NCI-H524 treated with DMSO at 0.1 percent for 48 hours (cell line): ENCODE data around the gene RHOF.

Experiments used
- DNase-seq: peaks from one replicate; lab custom pipeline; 2025; lab: John Stamatoyannopoulos, UW

RHOF gene

DNA sequence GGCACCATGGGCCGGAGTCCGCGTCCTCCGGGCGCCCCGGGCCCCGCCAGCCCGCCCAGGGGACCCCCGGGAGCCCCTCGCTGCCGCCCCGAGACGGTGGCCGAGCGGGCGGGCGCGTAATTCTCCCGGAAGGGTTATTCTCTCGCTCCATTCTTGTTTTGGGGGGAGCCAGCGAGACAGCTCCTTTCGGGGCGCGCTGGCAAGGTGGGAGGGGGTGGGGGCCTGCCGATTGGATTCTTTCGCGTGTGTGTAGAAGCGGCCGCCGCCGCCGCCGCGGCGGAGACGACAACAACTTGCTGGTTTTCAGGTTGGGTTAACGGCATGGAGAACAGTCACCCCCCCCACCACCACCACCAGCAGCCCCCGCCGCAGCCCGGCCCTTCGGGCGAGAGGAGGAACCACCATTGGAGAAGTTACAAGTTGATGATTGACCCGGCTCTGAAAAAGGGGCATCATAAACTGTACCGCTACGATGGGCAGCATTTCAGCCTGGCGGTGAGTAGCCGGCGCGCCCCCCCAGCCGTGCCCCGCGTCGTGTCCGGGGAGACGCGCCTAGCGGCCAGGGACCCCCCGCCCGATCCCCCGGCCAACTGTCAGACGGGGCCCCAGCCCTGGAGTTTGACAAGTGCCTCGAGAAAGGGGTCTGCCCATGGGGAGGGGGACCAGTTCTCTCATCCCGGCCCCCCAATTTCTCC is 11.1 kb upstream of the RHOF start:
- DNase-seq, result no peak

DNA sequence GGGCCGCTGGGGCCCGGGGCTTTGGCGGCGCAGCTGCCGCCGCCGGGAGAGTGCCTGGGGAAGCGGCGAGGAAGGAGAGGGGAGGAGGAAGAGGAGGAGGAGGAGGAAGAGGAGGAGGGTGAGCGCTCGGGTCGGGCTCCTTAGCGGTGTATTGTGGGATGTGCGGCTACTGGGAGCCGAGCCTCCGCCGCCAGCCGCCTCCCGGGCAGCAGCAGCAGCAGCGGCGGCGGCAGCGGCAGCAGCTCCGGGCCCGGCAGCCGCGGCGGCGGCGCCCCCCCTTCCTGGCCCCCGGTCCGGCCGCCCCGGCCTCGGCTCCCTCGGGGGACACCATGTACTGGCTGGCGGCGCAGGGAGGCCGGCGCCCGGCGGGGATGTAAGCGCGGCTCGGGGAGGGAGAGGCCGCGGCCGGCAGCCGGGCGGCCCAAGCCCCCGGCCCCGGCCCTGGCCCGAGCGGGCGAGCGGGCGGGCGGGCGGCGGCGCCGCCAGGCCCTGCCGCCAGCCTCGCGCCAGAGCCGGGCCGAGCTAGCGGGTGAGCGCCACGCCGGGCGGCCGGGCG is 10.5 kb upstream of the RHOF start, which contains the start of gene SETD1B:
TSS of gene SETD1B (plus strand) at position 149 of the 556 bp plus-strand sequence. CDS start 729 bp downstream, outside the sequence.
- no peak for DNase-seq

DNA sequence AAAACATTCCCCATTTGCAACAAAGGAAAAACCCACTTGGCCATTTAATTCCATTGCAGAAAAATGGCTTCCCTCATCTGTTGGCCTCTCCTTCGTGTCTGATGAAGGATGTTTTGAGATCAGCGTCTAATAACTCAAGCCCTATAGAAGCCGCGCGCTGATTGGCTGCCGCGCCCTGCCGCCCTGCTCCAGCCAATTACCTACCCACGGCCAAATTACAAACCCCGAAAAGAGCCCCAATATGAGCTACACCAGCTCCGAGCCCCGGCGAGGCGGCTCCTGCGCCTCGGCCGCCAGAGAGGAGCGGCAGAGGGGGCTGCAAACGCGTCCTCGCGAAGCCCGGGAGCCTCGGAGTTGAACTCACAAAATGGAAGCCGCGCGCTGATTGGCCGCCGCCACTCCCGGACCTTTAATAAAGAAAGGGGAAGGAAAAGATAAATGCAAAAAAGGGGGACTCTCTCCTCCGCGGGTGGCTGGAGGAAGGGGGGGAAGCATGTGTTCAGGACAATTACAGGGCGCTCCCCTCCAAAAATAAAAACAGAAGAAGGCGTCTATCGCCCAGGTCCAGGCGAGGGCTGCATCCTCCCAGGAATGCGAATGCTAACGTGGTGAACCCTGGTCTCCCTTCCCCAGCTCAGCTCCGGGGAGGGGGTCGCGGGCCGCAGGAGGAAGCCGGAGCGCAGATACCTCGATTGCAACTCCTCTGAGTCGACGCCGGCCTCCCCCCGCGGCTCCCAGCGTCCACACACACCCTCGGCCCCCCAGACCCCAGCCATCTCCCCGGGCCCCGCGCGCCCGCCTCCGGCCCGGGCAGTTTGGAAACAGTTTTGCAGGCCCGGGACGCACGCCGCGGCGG is 9.6 kb upstream of the RHOF start:
- peak; percentile 76 for DNase-seq

DNA sequence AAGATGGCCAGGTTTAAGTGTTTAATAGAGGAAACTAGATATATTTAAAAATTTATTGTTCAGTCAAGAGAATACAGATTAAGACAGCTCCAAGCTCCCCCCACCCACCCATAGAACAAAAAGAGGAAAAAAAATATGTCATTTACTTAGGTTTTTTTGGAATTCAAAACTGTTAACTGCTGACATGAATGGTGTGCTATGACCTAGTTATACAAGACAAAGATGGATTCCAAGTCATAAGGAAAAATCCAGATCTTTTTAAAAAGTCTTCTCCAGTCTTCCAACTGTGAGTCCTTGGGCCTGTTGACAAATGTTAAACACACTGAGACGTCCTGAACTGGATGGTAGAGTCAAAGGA is 9.0 kb upstream of the RHOF start:
- DNase-seq, result no peak

DNA sequence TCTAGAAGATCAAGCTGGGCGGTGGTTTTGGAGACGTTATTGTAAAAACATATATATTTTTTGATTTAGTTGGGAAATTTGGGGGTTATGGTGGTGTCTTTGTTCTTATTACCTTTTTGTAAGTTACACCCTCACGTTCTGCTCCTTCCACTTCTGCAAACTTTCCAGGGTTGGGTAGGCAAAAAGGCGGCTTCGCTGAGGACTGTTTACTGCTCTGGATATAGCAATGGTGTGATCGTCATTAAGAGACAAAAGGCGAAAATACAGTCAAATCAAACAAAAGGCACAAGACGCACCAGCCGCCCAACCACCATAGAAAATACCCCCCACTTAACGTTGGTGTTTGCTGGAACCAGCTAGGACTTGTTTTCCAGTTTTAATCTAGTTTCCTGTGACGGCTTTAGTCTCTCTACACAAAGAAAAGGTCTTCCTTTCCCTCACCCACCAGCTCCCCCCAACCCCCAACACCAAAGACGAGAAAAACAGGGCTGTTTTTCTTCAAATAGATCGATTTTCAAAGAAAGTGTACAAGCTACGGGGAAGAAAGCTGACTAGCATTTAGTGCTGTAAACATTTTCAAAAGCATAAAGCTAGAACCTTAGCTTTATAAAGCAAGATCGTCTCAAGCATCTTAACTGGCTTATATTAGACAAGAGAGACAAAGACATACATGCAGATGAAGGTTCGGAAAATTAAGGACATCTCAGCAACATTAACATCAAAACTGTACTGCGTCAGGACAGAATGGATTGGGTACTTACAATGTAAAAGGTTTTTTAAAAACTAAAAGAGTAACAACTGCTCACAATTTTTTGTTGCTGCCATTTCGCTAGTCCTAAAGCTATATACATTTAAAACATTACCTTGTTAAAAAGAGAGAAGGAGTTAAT is 8.4 kb upstream of the RHOF start:
- no peak for DNase-seq

DNA sequence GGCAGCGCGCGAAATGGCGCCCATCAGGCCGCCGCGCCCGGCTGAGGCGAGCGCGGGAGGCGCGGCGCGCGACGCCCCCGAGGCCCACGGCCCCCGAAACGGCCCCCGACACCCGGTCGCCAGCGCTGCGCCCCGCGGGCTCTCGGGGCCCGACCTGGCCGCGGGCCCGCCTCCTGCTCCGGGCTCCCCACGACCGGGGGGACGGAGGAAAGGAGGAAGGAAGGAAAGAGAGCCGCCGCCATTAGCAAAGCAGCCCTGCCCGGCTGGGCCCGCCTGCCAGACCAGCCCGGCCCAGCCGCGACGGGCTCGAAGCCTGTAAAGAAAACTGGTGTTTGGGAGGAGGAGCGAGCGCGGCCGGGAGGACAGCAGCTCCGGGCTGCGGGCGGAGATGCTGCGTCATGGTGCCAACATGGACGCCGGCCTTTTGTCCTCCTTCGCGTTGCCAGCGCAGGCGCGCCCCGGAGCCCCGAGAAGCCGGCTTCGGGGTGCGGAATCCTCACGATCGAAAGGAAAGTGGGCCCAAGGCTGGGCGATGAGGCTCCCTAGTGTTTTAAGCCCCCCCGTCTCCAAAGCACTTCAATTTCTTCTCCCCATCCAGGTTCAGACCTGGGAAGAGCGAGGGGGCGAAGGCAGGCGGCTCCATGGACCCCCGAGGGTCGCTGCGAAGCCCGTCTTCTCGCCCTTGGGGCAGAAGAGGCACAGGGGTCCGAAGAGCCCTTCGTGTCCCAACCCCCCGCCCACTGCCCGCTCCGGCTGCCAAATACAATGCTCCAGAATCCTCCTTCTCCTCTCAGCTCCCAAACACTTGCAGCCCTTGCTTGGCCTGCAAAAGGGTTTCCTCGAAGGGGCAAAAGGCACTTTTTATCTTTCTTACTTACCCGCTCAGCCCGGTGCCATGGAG is 7.5 kb upstream of the RHOF start:
- DNase-seq, result no peak

DNA sequence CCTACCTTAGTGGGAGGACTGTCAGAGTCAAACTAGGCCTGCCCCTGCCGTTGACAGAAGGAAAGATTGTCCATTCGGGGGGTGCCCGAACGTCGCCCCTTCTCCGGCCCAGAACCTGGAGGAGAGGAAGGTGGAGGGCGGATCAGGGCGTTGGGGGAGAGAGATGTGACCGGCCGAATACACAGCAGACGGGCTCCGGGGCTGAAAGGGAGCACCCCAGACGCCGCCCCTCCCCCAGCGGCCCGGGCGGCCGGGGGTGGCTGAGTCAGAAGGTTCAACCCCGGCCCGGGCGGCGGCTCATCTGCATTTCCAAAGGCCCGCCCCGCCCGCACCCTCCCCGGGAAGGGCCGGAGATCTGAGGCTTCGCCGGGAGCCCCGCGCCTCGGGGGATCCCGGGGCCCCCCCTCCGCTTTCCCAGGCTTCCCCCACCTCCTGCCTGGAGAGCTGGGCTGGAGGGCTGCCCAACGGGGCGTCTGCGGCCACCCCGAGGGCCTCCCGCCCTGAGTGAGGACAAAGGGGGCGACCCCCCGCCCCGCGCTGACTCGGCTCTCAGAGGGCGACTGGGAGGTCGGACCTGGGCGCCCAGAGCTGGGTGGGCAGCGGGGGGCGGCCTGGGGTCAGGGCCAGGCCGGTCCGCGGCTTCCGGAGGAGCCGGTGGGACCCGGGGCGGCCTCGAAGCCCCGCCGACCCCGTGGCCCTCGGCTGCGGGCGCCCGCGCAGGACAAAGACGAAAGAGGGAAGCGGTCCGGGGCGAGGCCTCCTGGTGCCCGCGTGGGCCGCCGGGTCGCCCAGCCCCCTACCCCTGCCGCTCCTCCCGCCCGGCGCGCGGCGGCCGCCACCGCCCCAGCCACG is 6.6 kb upstream of the RHOF start:
- DNase-seq, result no peak

DNA sequence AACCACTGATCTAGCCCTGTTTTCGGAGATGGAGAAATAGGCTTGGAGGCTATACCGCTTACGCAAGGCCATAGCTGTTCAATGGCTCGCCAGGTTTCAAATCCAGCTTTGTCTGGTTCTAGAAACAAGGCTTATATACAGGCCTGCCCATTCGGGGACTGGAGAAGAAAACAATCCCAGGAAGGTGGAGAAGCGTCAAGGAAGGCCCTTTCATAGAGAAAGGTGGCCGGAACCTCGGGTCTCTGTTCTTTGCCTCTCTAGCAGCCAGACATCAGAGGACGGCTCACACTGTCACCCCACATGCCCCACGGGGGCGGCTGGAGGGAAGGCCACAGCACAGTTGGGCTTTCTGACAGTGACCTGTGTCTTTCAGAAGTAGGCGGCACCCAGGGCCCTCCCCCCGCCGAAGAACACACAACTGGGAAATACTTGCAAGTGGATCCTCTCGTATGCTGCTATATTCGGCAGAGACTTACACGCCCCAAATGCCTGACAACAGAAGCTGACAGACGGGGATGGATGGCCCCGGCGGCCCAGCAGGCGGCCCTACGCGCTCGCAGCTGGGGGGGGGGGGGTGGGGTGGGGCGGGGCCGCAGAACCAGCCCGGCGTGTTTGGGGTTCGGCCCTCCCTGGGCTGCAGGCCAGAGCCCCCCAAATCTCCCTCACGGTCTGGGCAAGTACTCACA is 5.8 kb upstream of the RHOF start:
- peak; percentile 25 for DNase-seq

DNA sequence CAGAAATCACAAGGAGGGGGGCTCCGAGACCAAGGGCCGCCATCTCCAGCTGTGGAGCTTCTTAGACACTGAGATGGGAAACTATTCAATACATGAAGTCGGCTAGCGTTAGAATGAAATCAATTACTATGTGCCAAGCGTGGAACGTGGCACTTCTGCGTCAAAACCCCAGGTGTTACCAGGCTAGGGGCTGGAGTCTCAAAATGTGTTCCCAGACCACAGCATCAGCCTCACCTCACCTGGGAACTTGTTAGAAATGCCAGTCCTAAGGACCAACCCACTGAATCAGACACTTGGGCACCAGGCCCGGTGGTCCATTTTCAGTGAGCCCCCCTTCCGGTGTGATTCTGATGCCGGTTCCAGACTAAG is 5.3 kb upstream of the RHOF start:
- DNase-seq, result no peak

DNA sequence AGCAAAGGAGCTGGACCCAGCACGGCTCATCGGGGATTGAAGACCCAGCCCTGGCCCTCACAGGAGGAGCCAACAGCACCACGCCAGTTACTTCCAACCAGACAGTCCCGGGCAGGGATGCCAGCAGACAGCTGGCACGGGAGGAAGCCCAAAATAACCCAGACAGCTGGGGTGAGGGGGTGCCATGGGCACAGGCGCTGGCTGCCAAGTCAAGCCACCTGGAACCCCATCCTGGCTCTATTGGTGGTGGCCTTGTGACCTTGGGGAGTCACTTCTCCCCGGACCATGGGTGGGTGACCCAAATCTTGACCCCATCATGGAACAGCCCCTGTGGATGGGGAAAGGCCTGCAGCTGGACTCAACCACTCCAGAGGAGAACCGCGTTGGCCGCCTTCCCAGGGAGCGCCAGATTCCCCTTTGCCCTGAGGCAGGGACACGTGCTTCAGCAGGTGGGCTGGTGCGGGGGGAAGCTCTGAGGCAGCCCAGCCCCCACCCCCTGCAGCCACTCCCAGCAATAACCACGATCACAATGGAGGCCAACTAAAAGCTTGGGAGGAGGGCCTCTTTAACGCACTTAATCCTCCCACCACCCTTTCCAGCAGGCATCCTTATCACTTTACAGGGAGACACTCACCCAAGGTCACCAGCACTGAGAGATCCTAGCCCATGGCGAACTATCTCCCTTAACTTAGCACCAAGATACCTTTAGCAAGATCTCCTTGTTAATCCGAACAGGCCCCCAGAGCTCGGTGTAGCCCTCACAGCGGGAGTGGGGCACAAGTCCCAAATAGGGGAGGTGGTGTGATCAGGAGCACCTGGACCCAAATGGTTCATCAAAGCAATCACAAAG is 4.7 kb upstream of the RHOF start:
- DNase-seq, result peak; percentile 20

DNA sequence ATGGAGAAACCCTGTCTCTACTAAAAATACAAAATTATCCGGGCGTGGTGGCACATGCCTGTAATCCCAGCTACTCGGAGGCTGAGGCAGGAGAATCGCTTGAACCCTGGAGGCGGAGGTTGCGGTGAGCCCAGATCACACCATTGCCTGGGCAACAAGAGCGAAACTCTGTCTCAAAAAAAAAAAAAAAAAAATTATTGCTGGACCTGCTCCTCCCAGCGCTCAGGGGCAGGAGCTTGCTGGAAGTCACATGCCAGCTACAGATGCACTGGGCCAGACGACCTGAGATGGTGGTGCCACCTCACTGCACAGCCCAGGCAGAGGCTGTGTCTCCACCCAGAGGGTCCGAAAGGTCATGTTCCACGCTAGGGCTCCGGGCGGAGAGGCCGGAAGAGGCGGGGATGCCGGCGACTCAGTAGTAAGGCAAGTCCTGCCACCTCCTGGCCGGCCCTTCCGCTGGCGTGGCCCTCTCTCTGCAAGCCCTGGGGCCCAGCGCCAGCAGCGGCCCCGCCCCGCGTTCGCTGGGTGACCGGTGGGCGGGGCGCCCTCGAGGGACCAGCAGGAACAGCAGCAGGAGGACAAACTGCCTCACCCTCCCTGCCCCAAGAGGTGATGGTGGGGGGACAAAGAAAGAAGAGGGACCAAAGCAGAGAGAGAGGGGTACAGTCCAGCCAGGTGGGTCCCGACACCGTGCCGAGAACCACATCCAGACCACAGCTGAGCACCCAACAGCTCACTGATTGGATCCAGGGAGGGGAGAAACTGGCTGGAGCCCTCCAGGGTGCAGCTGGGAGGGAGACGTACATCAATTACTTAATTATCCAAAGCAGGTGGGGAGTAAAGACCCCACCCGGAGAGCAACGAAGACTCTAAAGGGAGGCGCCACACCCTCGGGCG is 3.6 kb upstream of the RHOF start:
- DNase-seq, result no peak

DNA sequence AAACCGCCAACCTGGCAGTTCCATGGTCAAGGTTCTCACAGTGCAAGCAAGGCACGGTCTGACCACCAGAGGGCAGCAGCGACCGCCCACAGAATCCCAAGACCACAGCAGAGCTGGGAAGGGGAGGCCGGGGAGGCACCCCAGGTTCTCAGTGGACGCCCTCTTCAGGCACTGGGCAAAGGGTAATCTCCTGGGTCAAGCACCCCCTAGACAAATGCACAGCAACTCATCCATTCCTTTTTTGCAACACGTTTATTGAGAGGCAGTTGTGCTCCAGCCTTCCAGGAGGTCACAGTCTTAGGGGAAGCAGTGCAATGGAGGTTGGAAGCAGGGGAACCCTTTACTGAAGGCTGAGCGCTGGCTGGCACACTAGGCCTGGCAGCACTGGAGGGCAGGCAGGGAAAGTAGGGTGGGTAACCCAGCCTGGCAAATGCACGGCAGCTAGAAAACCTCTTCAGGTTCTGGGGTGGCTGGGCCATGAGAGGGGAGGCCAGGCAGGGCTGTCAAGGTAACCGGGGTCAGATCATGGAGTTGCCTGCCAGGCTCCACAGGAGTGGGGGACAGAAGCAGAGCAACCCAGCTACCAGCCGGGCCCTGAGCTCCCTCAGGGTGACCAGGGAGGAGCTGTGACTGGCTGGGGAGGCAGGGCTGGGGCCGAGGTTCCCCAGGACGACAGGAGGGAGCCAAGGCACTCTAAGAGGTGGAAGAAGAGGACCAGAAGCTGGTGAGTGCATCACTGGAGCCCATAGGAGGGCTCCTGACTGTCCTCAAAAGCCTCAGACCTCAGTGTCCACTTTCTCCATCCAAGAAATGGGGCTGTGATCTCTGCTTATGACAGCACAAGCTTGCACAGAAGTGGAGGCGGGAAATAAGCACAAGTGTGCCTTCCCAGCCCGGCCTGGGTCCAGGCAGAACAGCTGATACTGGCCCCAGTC is 1.8 kb upstream of the RHOF start:
- DNase-seq, result no peak

DNA sequence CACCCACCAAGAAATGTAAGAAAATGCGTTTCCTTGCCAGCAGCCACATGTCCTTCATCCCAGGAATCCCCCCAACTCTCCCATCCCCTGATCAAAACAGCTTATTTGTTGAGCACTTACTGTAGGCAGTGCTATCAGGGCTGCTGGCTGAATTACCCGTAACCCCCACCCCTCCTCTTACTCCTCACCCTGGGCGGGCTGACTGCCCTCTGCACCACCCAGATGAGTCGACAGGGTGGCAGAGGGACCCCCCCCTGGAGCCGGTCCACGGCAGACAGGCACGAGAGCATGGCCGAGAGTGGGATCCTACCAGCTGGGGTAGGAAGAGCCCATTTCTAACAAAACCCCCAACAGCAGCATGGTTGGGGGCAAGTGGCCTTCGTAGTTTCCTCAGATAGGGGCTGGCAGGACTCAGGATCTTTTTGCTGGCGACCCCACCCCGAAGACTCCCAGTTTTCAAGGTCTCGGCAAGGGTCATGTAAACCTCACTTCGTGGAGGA is 1.1 kb upstream of the RHOF start:
- DNase-seq, result no peak

DNA sequence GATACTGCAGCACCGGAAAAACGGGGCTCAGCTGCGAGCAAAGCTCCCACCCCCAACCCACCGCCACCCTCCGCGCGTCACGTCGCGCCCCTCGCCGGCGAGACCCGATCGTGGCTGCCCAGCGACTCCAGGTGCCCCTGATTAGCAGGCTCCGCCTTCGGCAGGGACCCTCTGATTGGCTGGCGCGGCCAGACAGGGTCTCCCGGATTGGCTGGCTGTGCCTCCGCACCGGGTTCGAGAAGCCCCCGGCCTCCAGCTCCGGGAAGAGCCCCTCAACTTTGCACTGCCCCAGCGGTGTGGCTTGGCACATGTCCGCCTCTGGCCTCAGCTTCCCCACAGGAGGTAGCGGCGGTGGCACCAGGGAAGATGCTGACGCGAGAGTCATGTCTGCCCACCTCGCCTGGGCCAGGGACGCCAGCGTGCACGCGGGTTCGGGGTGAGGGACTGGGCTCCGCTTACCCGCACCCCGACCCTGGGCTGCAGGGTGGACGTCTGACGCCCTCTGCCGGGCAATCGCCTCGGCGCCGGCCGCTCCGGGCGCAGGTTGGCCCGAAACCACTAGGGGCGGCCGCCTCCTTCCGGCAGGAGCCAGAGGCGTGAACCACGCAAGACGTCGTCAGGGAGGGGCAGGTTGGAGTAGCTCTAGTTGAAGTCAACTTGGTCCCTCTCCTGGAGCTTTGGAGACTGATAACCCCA is 498 bp upstream of the RHOF start:
- peak; percentile 15 for DNase-seq

DNA sequence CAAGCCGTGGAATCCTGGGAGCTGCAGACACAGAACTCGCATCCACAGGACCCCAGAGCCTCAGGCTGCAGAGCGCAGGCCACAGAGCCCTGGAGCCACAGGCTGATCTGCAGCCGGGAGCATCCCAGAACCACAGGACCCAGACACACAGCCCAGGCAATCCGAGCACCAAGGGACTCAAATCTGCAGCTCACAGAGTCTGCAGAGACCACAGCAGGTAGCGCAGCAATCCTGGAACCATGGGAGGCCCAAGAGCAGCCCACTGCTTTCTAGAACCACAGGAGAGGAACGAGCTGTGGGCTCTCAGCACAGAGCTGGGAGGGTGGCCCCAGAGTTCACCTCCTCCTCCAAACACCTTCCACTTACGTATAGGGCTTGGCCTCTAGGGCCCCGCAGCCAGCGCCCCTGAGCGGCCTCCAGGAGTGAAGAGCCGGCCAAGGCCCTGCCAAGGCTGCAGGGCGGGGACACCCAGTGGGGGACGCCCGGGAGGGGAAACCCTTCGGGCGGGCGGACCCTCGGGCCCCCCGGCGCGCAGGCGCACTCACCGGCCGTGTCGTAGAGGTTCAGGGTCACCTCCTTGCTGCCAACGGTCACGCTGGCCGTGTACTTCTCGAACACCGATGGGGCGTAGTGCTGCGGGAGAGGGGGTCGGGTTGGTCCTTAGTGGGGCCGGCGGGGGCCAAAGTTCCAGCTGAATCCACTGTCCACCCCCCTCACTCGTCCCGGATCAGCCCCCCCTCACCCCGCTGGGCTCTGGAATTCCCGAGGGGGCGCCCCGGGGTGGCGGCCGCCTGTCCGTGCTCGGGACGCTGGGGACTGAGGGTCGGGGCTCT is 665 bp downstream of the RHOF start:
- DNase-seq, result no peak
